K562 (cell line): Measurements from ENCODE around the gene SLC2A9. TPM values are rescaled to one million over a fixed set of nuclear protein-coding genes. Genes with fewer than 3 reads are reported as not detected.
A peak's percentile ranks its signal among the peaks of the same experiment; 100 is the strongest.

Experiments used
- ATAC-seq: fragments of 200-7000 bp; cut with Tn5 transposase; 3 replicates; pipeline ENCODE4 v1.9.1; 2020; ENCODE audit warnings: moderate library complexity
- BruUV-seq: library from RNA; stranded (reverse); fragments of 400-500 nt; replicated peaks from 2 replicates; lab custom pipeline; 2021; lab: Mats Ljungman, UMichigan
- CTCF ChIA-PET: fragments of 300-600 bp; formaldehyde crosslinking; extraction: SDS; loops from one replicate; lab custom pipeline; 2021; ENCODE audit warnings: low intra/inter-chr PET ratio; lab: Yijun Ruan, JAX
- POLR2A ChIA-PET: fragments of 300-600, 350-650 bp; sonication (Branson Sonifier 250); formaldehyde crosslinking; extraction: SDS; loops from one replicate; lab custom pipeline; 2021; ENCODE audit warnings: antibody characterized with exemption, inconsistent platforms; lab: Yijun Ruan, JAX
- DNase-seq, 4 experiments: peaks; one replicate each; pipeline versions ENCODE4 v3.0.0 to v3.0.0-alpha.2; 2011 to 2018; ENCODE audit warnings: low spot score in 3 of 4, mixed read lengths in 3 of 4; ENCODE audit errors: extremely low read depth in 1 of 4
- FAIRE-seq: peaks from 2 replicates; lab custom pipeline; 2011; peaks lifted over from hg19 to GRCh38; lab: Jason Lieb, UNC
- H2AFZ ChIP-seq: 2 replicates; pipeline ENCODE4 v1.6.0; 2011; ENCODE audit warnings: low read depth, low read length, control low read depth, inconsistent platforms
- H3K27ac ChIP-seq: fragments of 200-600 bp; 3 replicates; pipeline ENCODE4 v1.8.0; 2011; ENCODE audit warnings: low read depth, mild to moderate bottlenecking, control low read depth, inconsistent platforms, low read length, moderate library complexity, mixed read lengths; ENCODE audit errors: extremely low read depth
- H3K27me3 ChIP-seq, 2 experiments: fragments of 300-600 bp in 1 of 2; 2 replicates in 1 of 2; 3 replicates in 1 of 2; pipeline versions ENCODE4 v1.6.0 to v1.8.0; 2011; ENCODE audit warnings: inconsistent platforms in 2 of 2, low read length in 2 of 2, mild to moderate bottlenecking in 1 of 2, mixed read lengths in 1 of 2, moderate library complexity in 1 of 2; ENCODE audit not compliant: control insufficient read depth in 2 of 2, insufficient read depth in 2 of 2
- H3K36me3 ChIP-seq: fragments of 300-600 bp; 3 replicates; pipeline ENCODE4 v1.8.0; 2011; ENCODE audit warnings: mild to moderate bottlenecking, low read length, inconsistent platforms; ENCODE audit not compliant: control insufficient read depth, insufficient read depth
- H3K4me1 ChIP-seq, 2 experiments: fragments of 200-600 bp in 1 of 2; replicated peaks in 1 of 2; 2 replicates in 1 of 2; 3 replicates in 1 of 2; pipeline versions ENCODE4 v1.5.1 to v1.8.0; 2011; ENCODE audit warnings: inconsistent platforms in 2 of 2, low read length in 2 of 2, mild to moderate bottlenecking in 1 of 2, mixed read lengths in 1 of 2, moderate library complexity in 1 of 2; ENCODE audit not compliant: control insufficient read depth in 2 of 2, insufficient read depth in 2 of 2
- H3K4me2 ChIP-seq: 2 replicates; pipeline ENCODE4 v1.6.1; 2011; ENCODE audit warnings: low read length, control low read depth, inconsistent platforms, mixed read lengths; ENCODE audit not compliant: insufficient read depth
- H3K4me3 ChIP-seq: fragments of 200-600 bp; sonication (generic), shearing (Covaris generic); 2 replicates; pipeline ENCODE4 v1.5.1; 2016; ENCODE audit warnings: control low read depth, inconsistent platforms
- H3K79me2 ChIP-seq: fragments of 200-600 bp; 3 replicates; pipeline ENCODE4 v1.8.0; 2011; ENCODE audit warnings: low read length, inconsistent platforms; ENCODE audit not compliant: control insufficient read depth, insufficient read depth
- H3K9ac ChIP-seq, 2 experiments: 2 replicates each; pipeline versions ENCODE4 v1.6.0 to v1.6.1; 2011; ENCODE audit warnings: low read depth in 2 of 2, low read length in 2 of 2, control low read depth in 1 of 2, inconsistent platforms in 1 of 2, mild to moderate bottlenecking in 1 of 2, mixed read lengths in 1 of 2; ENCODE audit not compliant: insufficient read depth in 1 of 2
- H3K9me1 ChIP-seq: one replicate; pipeline ENCODE4 v1.6.0; 2011; ENCODE audit warnings: inconsistent platforms, mild to moderate bottlenecking, low read length, moderate library complexity; ENCODE audit not compliant: control insufficient read depth, insufficient read depth
- H3K9me3 ChIP-seq: replicated peaks from 2 replicates; pipeline ENCODE4 v1.5.1; 2011; ENCODE audit warnings: low read depth, low read length, inconsistent platforms; ENCODE audit not compliant: control insufficient read depth, insufficient read depth
- H4K20me1 ChIP-seq: replicated peaks from 2 replicates; pipeline ENCODE4 v1.6.1; 2011; ENCODE audit warnings: low read length, inconsistent platforms, mixed read lengths; ENCODE audit not compliant: control insufficient read depth, insufficient read depth
- ADNP ChIP-seq: fragments of 200-800 bp; sonication (Bioruptor generic); IDR thresholded peaks from 2 replicates; pipeline ENCODE4 v1.6.1; 2016; ENCODE audit warnings: missing genetic modification characterization, missing compliant biosample characterization
- ESRRA ChIP-seq: fragments of 450-650 bp; IDR thresholded peaks from 2 replicates; pipeline ENCODE4 v1.6.1; 2014; ENCODE audit warnings: low read depth, mild to moderate bottlenecking, moderate library complexity, borderline replicate concordance
- FOS ChIP-seq: IDR thresholded peaks from 3 replicates; pipeline ENCODE4 v1.6.1; 2011; ENCODE audit not compliant: insufficient read length; ENCODE audit errors: extremely low read depth
- HDAC8 ChIP-seq: fragments of 450-650 bp; IDR thresholded peaks from 2 replicates; pipeline ENCODE4 v1.6.1; 2016; ENCODE audit warnings: mild to moderate bottlenecking, missing genetic modification characterization, moderate library complexity, missing compliant biosample characterization
- HNRNPLL ChIP-seq: fragments of 200-400 bp; formaldehyde crosslinking; IDR thresholded peaks from 2 replicates; pipeline ENCODE4 v1.6.1; 2017; ENCODE audit warnings: low read length, low read depth, mild to moderate bottlenecking; ENCODE audit not compliant: poor library complexity, severe bottlenecking
- KAT7 ChIP-seq: sonication (generic); formaldehyde crosslinking; IDR thresholded peaks from 2 replicates; pipeline ENCODE4 v1.8.0; 2022; ENCODE audit warnings: missing genetic modification reagents, mild to moderate bottlenecking, borderline replicate concordance
- MAFK ChIP-seq: IDR thresholded peaks from 2 replicates; pipeline ENCODE4 v1.6.1; 2011; ENCODE audit warnings: low read length, improper control_type of control experiment
- NR4A1 ChIP-seq, 2 experiments: fragments of 250-450 bp in 1 of 2; fragments of 450-650 bp in 1 of 2; sonication (Bioruptor Pico) in 1 of 2; IDR thresholded peaks; 2 replicates each; pipeline versions ENCODE4 v1.4.0 to v1.6.1; 2016 to 2020; ENCODE audit warnings: mild to moderate bottlenecking in 2 of 2, missing compliant biosample characterization in 1 of 2, missing genetic modification characterization in 1 of 2, moderate library complexity in 1 of 2
- TEAD1 ChIP-seq, 2 experiments: fragments of 450-650 bp in 1 of 2; sonication (generic) in 1 of 2; formaldehyde crosslinking; IDR thresholded peaks; 2 replicates each; pipeline versions ENCODE4 v1.4.0 to v1.8.0; 2020 to 2022; ENCODE audit warnings: mild to moderate bottlenecking in 2 of 2, missing genetic modification reagents in 1 of 2
- TEAD4 ChIP-seq, 2 experiments: sonication (generic) in 1 of 2; formaldehyde crosslinking in 1 of 2; IDR thresholded peaks; 2 replicates each; pipeline versions ENCODE4 v1.6.1 to v1.8.0; 2012 to 2022; ENCODE audit warnings: borderline replicate concordance in 1 of 2, inconsistent platforms in 1 of 2, low read length in 1 of 2, mild to moderate bottlenecking in 1 of 2, missing genetic modification reagents in 1 of 2
- ZBTB5 ChIP-seq: fragments of 450-650 bp; IDR thresholded peaks from 2 replicates; pipeline ENCODE4 v1.6.1; 2017; ENCODE audit warnings: antibody characterized with exemption
- WGBS: fragments of 100-300 bp; shearing (Covaris generic); methylation state at CpG from one replicate; pipeline ENCODE4 v1.1.6; 2016; ENCODE audit warnings: low coverage, mixed read lengths; ENCODE audit not compliant: insufficient coverage; ENCODE audit errors: missing lambda C conversion rate; 5-methylcytosine and 5-hydroxymethylcytosine counted together
- in situ Hi-C: fragments of 300-500 bp; cut with MboI; formaldehyde crosslinking; loops from 4 replicates; pipeline ENCODE4 v1.15.0; 2018; ENCODE audit warnings: inconsistent platforms, mixed read lengths
- intact Hi-C: fragments of 100-400 bp; cut with micrococcal nuclease; formaldehyde crosslinking; loops from 2 replicates; pipeline ENCODE4 v1.14.2; 2022
- polyA plus RNA-seq, 8 experiments: library from polyadenylated mRNA; depleted of rRNA in 4 of 8; stranded (reverse) in 5 of 8; unstranded in 3 of 8; fragments of >200 nt; fragmentation: Nextera tagmentation in 2 of 8; fragmentation: Illumina TruSeq in 1 of 8; extraction: Ambion mirVana in 2 of 8; extraction: Trizol in 1 of 8; gene quantifications; 2 replicates each; pipeline versions ENCODE4 v1.2.1 to v1.2.3, GENCODE V29; 2011 to 2014; ENCODE audit warnings: inconsistent platforms in 1 of 8, missing spikeins in 1 of 8
- total RNA-seq, 7 experiments: library from RNA; depleted of rRNA in 6 of 7; stranded (reverse); fragments of >200 nt in 6 of 7; fragmentation: Illumina TruSeq in 2 of 7; extraction: Trizol in 2 of 7; gene quantifications; 2 replicates each; pipeline versions ENCODE4 v1.2.1 to v1.2.3, GENCODE V29; 2011 to 2021; ENCODE audit warnings: low replicate concordance in 1 of 7
- TF ChIP-seq, protein P1 (sequence below): fragments of 450-650 bp; IDR thresholded peaks from one replicate; pipeline ENCODE4 v1.6.1; 2018; ENCODE audit warnings: mild to moderate bottlenecking, moderate library complexity; ENCODE audit not compliant: partially characterized antibody
- TF ChIP-seq, protein P2 (sequence below): sonication (generic); formaldehyde crosslinking; IDR thresholded peaks from 2 replicates; pipeline ENCODE4 v1.8.1; 2023; ENCODE audit warnings: mild to moderate bottlenecking, missing genetic modification reagents

SLC2A9 gene
- total and polyA plus RNA-seq, 9 of the 15 experiments (the other 6 are each of a cell fraction or from before 2014, with no cell fraction given): 0.15 to 1.9 (median 0.76) TPM

DNA sequence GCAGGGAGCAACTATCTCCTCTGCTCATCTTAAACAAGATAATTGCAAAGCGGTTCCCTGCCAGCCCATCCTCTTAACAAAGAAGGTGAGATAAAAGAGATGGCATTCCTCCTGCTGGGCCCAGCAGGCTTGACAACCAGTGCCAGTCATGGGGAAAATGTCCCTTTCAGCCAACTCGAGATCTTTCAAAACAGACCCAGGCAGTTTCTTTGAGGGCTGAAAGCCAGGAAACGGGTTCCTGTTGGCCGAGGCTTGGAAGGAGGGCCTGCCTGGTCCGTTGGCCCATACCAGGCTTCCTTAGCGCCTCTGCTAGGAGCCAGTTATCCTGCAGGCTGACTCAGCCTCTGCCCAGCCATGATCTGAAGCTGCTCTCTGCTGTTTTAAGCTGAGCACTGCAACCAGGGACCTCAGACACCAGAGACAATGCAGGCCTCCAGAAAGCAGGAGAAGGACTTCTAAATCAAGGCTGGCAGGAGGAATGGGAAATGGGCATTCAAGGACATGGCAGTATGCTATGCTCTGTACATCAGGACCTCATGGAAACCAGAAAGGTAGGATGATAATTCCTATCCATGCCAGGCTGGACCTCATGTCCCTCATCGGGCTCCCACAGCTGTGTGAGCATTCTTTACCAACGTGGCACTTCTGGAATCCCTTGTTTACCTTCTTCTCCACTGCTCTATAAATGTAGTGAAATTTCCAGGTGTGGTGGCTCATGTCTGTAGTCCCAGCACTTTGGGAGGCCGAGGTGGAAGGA is 42.4 kb upstream of the SLC2A9 start:
- CTCF ChIA-PET: interaction anchor here (0.9 to 2.5 kb wide), 3 partner anchors 45 to 361 kb away, joined by 4 to 20 read pairs (median 4); no protein-coding TSS in a partner anchor
- no peaks in the 10 kb centered on the region for H3K36me3 ChIP-seq
- peak in 1 of 4 experiments; percentile 34 for DNase-seq
- intact Hi-C loops: loop anchor here (1.0 to 2.0 kb wide), 2 partner anchors 45 to 300 kb away; no protein-coding TSS in a partner anchor
- 6% methylated on average over 9 of the region's 9 CpGs for WGBS
- no peak overlapping the region for H3K4me2 ChIP-seq
- no peaks in the 10 kb centered on the region for H3K9me3 ChIP-seq
- no peak for FAIRE-seq
- H3K27me3 ChIP-seq: peaks cover 7 to 19% of the 10 kb centered on the region in 2 experiments; a peak in 4 of 5 replicates
- BruUV-seq: no TSS peak
- no peak overlapping the region for H3K27ac ChIP-seq
- ATAC-seq: peak; percentile 92
- no peak overlapping the region for H3K4me3 ChIP-seq
- in situ Hi-C loops: no loop called here
- POLR2A ChIA-PET: interaction anchor here (0.6 to 1.2 kb wide), 4 partner anchors 17 to 69 kb away, joined by 3 read pairs; no protein-coding TSS in a partner anchor
- H4K20me1 ChIP-seq: no peaks in the 10 kb centered on the region; the same call in 1 of the 2 replicates
- H2AFZ ChIP-seq: no peak overlapping the region
- H3K79me2 ChIP-seq: no peaks in the 10 kb centered on the region
- no peaks in the 10 kb centered on the region for H3K9me1 ChIP-seq
- no peak overlapping the region for H3K9ac ChIP-seq
- no peaks in the 10 kb centered on the region for H3K4me1 ChIP-seq
- no peak for TF ChIP-seq NR4A1 (CRISPR knock-in tag; IDR thresholded peaks at IDR 0.05)
- no peak for TF ChIP-seq NR4A1 (tag; IDR thresholded peaks at IDR 0.05)
- TF ChIP-seq FOS: no peak
- no peak for TF ChIP-seq ESRRA
- TF ChIP-seq ADNP (tag): no peak
- TF ChIP-seq HNRNPLL: no peak
- TF ChIP-seq ZBTB5: no peak
- TF ChIP-seq, protein P1, sequence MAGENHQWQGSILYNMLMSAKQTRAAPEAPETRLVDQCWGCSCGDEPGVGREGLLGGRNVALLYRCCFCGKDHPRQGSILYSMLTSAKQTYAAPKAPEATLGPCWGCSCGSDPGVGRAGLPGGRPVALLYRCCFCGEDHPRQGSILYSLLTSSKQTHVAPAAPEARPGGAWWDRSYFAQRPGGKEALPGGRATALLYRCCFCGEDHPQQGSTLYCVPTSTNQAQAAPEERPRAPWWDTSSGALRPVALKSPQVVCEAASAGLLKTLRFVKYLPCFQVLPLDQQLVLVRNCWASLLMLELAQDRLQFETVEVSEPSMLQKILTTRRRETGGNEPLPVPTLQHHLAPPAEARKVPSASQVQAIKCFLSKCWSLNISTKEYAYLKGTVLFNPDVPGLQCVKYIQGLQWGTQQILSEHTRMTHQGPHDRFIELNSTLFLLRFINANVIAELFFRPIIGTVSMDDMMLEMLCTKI: no peak
- no peak for TF ChIP-seq HDAC8 (tag)
- TF ChIP-seq MAFK: peak; percentile 32; the same call in 1 of the 2 replicates
- TF ChIP-seq, protein P2, sequence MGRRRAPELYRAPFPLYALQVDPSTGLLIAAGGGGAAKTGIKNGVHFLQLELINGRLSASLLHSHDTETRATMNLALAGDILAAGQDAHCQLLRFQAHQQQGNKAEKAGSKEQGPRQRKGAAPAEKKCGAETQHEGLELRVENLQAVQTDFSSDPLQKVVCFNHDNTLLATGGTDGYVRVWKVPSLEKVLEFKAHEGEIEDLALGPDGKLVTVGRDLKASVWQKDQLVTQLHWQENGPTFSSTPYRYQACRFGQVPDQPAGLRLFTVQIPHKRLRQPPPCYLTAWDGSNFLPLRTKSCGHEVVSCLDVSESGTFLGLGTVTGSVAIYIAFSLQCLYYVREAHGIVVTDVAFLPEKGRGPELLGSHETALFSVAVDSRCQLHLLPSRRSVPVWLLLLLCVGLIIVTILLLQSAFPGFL (CRISPR knock-in tag): no peak
- TF ChIP-seq TEAD1 (CRISPR knock-in tag; IDR thresholded peaks at IDR 0.05): no peak
- TF ChIP-seq KAT7: no peak
- no peak for TF ChIP-seq TEAD4 (IDR thresholded peaks at IDR 0.05; ENCODE audit: low read length)
- no peak for TF ChIP-seq TEAD4 (CRISPR knock-in tag; IDR thresholded peaks at IDR 0.05; ENCODE audit: borderline replicate concordance)
